Measurements from ENCODE around the gene PPY.
"Not testable (repeated sequence)": the region's sequence is repeated elsewhere in the genome, so short reads cannot be mapped to it uniquely, and the experiment has no call there.

The PPY gene, protein sequence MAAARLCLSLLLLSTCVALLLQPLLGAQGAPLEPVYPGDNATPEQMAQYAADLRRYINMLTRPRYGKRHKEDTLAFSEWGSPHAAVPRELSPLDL
- 0 reads per million in 4 donors for total RNA-seq

DNA sequence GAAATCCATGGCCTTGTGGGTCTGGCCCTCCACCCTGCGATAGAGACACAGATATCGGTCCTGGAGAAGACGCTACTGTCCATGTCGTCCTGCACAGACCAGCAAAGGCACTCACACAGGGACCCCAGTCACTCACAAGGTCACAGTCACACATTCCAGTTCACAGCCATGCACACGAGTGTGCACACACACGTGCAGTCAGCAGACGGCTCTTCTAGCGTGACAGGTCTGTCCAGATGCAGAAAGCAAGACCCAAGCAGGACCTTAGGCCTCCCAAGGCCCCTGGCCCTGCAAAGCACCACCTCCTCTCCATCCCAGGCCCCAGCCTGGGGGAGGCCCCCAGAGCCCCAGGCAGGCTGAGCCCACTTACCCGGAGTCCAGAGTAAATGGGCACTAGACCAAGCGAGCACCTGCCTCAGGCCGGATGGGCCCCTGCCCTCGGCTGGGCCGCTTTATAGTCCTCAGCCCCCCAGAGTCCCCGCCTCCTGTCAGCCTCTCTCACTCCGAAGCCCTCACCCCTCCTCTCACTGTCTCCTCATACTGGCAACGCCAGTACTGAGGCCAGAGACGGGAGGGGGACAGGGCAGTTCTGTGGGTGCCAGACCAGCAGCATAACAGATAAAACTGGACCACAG lies at the start of gene PPY:
Gene PPY, minus strand, starts transcription at position 426 of the 635 bp plus-strand sequence. CDS start 822 bp downstream, outside the sequence.
- no peak for DNase-seq

DNA sequence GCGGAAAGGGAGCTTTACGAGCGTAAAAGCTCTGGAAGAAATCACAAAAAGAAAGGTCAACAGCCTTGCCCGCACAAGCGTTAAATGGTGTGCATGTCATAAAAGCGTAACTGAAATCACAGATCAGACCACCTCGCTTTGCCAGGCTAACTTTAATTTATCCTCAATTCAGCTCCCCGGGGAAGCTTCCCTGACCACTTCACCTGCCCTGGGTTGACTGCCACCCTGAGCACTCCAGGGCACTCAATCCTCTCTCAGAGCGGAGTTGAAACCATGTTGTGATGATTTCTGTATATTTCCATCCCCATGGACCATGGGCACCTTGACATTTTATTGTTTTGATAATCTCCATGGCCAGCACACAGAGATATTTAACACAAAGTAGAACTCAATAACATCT lies 46.0 kb upstream of the PPY start:
- DNase-seq: no peak

DNA sequence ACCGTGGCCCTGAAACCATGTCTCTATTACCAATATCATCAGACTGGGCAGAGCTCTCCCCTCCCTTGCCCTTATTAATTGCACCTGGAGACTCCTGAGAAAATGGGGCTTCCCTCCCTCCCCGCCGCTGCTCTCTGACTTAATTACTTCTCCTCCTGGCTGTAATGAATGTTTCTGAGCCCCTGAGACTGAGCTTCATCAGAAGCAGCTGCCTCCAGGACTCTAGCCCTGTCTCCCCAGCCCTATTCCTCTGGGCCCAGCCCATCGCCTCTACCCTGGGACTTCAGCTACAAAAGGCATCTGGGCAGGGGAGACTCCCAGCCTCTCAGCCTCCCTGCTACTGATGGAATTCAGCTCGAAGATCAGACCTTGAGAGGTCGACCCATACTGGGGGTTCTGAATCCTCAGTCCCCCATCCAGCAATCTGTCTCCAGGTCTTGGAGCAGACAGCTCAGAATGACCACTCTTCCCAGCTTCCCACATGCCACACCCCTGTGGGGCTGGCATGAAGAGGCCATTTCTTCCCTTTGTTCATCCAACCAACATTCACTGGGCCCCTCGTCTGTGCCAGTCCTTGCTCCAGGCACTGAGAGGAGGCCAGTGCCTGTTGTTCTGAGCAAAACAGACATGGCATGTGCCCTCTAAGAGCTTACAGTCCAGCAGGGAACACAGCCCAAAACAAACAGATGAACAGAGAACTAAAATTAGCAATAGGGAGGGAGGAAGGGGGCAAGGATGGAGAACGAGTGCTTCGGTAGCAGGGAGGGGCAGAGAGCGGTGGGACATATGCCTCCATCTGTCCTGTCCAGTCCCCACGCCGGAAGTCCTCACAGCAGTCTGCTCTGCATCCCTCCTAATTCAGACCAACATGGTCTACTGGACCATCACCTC lies 45.1 kb upstream of the PPY start:
- DNase-seq: no peak

DNA sequence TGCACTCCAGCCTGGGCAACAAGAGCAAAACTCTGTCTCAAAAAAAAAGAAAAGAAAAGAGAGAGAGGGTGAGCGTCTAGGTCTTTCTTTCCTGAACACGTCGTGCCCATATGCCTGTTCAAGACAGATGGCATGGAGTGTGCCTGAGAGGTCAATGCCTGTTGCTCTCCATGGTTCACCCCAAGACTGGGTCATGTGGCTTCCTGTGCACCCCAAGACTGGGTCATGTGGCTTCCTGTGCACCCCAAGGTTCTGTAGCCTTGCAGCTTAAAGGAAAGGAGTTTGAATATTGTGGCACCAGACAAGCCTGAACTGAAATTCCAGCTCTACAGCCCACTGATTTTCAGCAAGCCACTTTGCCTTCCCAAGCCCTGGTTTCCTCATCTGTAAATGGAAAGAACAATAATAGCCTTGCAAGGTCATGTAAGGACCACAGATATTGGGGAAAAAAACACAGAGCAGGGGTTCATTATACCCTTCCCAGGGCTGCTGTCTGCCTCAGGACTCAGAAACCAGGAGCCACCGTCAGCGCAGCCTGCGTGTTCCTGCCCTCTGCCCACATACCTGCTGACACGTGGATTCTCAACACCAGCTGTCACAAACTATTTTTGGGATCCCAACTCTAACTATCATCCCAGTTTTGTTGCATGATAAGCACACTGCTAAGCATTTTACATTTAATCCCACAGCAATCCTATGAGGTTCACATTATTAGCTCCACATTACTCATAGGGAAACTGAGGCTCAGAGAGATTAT lies 44.1 kb upstream of the PPY start:
- no peak for DNase-seq

DNA sequence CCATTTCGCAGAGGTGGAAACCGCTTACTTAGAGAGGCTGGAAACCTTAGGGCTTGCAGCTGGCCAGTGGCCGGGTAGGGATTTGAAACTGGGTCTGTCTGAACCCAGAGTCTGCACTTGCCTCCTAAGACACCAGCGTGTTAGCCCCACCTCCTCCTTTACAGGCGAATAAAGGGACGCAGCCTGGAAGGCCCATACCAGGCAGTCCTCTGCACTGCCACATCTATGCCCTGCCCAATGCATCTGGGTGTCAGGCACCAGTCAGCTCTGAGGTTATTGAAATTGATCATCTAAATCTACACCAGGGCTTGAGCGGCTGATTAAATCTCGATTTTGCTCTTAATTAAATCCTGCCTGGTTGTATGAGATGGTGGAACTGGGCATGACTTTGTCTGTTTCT lies 42.2 kb upstream of the PPY start:
- no peak for DNase-seq

DNA sequence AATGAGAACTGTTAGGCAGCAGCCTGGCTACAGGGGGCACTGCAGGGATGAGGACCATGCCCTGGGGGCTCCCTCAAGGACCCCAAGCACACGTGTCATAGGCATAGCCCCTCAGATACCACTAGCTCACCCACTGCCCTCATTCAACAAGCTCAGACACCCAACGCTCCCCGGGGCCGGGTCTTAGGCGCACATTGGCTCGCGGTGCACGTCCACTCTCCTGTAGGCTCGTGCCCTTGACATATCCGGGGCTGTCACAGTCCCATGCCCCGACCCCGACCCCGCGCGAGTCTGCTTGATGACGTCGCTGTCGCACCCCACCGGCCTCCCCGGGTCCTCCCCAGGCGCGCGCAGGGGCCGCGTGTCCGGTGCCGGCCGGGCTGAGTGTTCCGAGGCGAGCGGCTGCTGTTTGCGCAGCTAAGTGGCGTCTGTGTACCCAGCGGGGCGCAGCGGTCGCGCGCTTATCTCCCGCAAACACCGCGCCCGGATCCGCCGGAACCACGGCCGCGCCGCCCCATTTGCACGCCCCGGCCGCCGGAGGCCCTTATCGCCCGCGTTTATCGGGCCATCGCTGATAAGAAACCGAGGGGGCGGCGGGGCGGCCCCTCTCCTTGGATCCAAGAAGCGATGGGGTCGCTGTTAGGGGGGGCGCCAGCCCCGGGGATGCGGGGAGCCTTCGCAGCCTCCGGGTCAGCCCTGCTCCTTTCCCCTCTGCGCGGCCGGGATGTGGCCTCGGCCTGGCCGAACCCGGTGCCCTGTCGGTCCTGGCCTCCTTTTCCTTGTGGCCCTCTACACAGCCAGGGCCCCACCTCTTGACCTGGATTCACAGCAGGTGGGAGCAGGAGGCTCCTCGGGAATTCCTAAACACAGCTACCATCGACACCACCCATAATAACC lies 41.5 kb upstream of the PPY start:
- no peak for DNase-seq

- no peak for DNase-seq
These were observed 40.9 kb upstream of the PPY start for GRCh38 chr17:43983196-43983514.

DNA sequence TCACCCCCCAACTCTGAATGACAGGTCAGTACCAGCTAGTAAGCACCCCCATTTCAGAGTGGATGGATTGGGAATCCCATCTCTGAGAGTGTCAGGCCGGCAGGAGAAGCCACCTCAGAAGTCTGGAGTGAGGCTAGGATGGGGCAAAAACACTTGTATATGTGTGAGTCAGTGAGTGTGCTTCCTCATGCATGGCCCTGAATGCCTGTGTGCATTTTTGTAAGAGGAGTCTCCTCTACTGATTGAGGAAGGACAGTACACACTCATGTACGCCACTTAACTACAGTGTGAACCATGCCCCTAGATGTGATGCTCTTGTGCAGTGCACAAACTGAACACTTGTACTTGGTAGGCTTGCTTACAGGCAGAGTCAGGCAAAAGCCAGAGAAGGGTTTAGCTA lies 39.9 kb upstream of the PPY start:
- no peak for DNase-seq

- no peak for DNase-seq
These were observed 37.4 kb upstream of the PPY start for GRCh38 chr17:43979671-43980070.

DNA sequence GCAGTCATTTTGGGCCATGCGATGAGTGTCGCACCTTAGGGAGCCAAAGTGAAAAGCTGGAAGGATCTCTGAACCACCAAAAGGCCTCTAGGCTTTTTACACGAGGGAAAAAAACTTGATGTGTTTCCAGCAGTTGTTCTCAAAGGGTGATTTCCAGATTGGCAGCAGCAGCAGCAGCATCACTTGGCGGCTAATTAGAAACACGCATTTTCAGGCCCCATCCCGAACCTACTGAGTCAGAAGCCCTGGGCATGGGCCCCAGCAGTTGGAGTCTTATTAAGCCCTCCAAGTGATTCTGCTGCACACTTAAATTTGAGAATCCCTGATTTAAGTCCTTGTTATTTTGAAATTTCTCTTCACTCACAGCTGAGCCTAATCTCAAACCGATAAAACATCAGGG lies 36.7 kb upstream of the PPY start:
- DNase-seq: no peak

- no peak for DNase-seq
These were observed 35.8 kb upstream of the PPY start for GRCh38 chr17:43978078-43978477.

DNA sequence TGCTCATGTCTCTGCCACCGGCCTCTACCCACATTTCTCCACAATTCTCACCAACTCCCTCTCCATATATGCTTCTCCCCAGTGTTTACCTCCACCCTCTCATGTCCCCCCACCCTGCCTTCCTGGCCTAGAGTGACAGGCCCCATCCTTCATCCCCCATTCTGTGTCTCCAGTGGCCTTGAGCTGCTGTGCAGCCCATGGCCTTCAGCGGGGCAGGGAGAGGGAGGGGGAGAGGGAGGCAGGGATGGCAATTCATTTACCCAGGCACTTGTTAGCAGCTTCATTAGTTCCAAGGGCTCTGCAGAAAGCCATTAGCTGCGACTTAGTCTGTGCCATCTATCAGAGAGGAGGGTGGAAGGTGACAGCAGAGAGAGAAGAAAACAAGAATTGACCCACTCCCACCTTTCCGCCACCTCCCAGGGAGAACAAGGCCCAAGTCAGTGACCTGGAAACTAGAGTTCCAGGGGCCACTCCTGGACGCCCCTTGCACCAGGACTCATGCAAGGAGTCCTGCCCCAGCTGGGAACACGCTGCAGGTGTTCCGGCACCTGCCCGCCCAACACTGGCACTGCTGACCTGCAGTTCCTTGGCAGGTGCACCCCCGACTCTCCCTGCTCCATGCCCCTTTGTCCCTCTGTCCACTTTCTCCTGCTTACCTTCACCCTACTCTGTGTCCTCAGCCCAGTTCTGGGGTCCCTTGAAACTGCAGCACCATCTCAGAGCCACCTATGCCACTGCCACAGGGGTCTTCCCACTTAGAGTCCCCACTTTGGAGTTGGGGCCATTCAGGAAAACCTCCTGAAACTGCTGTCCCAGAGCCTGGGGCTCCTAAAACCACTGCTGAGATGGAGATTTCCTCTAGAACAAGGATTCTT lies 34.9 kb upstream of the PPY start:
- DNase-seq: no peak

DNA sequence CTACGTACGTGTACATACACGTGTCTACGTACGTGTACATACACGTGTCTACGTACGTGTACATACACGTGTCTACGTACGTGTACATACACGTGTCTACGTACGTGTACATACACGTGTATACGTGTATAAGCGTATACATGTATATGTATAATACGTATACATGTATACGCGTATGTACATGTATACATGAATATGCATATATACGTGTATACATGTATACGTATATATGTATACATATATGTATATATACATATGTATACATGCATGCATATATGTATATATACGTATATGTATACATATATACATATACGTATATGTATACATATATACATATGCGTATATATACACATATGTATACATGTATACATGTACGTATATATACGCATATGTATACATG lies 33.6 kb upstream of the PPY start:
- DNase-seq: no peak

GRCh38 chr17:43974382-43975266 lies 32.3 kb upstream of the PPY start:
- DNase-seq: no peak

DNA sequence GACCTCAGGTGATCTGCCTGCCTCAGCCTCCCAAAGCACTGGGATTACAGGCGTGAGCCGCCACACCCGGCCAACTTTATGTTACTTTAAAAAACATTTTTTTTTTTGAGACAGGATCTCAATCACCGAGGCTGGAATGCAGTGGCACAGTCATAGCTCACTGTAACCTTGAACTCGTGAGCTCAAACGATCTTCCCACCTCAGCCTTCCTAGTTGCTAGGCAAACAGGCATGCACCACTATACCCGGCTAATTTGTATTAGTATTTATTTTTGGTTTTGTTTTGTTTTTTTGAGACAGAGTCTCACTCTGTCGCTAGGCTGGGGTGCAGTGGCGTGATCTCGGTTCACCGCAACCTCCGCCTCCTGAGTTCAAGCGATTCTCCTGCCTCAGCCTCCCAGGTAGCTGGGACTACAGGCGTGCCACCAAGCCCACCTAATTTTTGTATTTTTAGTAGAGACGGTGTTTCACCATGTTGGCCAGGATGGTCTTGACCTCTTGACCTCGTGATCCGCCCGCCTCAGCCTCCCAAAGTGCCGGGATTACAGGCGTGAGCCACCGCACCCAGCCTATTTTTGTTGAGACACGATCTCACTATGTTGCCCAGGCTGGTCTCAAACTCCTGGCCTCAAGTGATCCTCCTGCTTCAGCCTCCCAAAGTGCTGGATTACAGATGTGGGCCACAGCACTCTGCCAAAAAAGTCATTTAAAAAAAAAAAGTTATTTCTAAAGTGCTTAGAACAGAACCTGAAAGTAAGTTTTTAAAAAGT lies 30.4 kb upstream of the PPY start:
- not testable (repeated sequence) for DNase-seq

GRCh38 chr17:43971436-43971835 lies 29.2 kb upstream of the PPY start:
- DNase-seq: not testable (repeated sequence)

DNA sequence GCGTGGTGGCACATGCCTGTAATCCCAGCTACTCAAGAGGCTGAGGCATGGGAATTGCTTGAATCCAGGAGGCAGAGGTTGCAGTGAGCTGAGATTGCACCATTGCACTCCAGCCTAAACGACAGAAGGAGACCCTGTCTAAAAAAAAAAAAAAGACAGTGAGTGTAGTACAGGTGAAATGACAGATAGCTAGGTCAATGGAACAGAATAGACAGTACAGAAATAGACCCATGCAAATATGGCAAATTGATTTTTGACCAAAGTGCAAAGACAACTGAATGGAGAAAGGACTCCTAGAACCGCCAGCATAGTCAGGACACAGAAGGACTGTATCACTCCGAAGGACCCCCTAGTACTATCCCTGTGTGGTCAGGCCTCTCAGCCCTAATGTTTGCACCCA lies 28.1 kb upstream of the PPY start:
- no peak for DNase-seq

GRCh38 chr17:43967251-43967875 lies 25.1 kb upstream of the PPY start:
- DNase-seq: no peak

DNA sequence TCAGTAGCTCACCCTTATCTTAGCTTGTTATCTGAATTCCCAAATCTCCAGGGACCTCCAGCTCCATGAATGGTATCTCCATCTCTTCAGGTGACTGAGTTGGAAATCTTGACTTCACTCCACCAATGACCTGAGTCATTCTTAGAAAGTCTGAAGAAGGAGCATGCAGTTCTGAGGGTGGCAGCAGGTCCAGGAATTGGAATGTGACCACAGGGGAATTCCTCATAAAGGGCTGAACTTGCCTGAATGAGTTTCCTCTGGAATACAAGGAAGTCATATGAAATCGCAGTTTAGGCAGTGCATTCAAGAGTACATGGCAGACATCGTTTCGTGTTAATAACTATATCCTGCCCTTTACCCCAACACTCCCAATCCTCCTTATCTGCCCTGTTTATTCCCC lies 24.0 kb upstream of the PPY start:
- DNase-seq: no peak
